Subcutaneous adipose tissue (tissue), 4 donors: ENCODE data around the gene CADPS. TPM values are rescaled to one million over a fixed set of nuclear protein-coding genes. Genes with fewer than 3 reads are reported as not detected.

Experiments
- CTCF ChIP-seq: fragments of 450-650 bp; IDR thresholded peaks from one replicate; pipeline ENCODE4 v1.5.1; 2016; ENCODE audit warnings: low read depth, mild to moderate bottlenecking, control low read depth, antibody characterized with exemption, moderate library complexity
- total RNA-seq, 4 donors: library from RNA; depleted of rRNA; stranded (reverse); fragments of >200 nt; gene quantifications; one replicate each; pipeline ENCODE4 v1.1.0, GENCODE V29; 2016

The CADPS gene
- total RNA-seq, 4 donors from 2014 or later, result 1.9 to 25.1 TPM; not detected in 2

- TF ChIP-seq CTCF, result no peak
Observed at GRCh38 chr3:62624185-62624584, 251.0 kb downstream of the CADPS start.

GRCh38 chr3:62622553-62623174, 252.6 kb downstream of the CADPS start:
- no peak for TF ChIP-seq CTCF

GRCh38 chr3:62621925-62622324, 253.3 kb downstream of the CADPS start:
- no peak for TF ChIP-seq CTCF

- no peak for TF ChIP-seq CTCF
Observed at GRCh38 chr3:62621176-62621575, 254.0 kb downstream of the CADPS start.

- TF ChIP-seq CTCF, result no peak
Observed at GRCh38 chr3:62615258-62615849, 259.9 kb downstream of the CADPS start.

GRCh38 chr3:62614527-62614926, 260.7 kb downstream of the CADPS start:
- no peak for TF ChIP-seq CTCF

- TF ChIP-seq CTCF, result no peak
Observed at GRCh38 chr3:62611541-62612240, 263.5 kb downstream of the CADPS start.
